GM10847 (cell line): ENCODE measurements around the gene SLC7A9.

Experiments
- POLR2A ChIP-seq: IDR thresholded peaks from 2 replicates; pipeline ENCODE4 v1.6.1; 2011; ENCODE audit not compliant: insufficient read length; ENCODE audit errors: extremely low read depth

Gene SLC7A9

DNA sequence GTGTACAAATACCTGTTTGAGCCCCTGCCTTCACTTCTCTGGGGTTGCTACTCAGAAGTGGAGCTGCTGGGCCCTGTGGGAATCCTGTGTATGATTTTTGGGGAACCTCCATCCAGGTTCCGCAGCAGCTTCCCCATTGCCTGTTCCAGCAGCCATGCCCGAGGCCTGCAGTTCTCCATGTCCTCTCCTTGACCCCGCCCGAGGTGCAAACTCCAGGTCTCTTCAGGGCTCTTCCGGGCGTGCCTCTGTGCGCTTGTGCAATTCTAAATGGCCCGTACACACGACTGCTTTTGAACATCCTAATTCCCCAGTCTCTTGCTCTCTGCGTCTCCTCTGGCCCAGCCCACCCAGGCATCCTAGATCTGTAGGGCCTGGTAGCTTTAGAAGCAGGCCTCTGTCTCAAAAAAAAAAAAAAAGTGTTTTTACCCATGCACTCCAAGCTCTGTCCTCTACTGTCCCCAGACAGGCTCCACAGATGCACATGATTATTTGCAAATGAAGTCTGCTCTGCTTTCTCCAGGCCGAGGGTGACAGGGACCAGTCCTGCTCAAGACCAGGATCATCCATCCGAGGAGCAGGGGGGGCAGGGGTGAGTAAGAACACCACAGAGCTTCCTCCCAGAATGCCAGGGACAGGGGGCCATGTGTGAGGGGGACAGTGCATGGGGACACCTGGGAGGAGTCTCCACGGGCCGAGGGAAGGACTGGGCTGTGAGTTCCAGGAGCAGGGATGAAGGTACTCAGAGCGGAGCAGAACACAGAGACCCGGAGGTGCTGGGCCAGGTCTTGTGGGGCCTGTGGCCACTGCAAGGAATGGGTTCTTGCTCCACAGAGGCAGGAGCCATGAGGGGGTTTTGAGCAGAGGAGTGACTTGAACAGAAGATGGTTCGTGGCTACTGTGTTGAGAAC lies 51.7 kb downstream of the SLC7A9 start:
- TF ChIP-seq POLR2A = no peak

DNA sequence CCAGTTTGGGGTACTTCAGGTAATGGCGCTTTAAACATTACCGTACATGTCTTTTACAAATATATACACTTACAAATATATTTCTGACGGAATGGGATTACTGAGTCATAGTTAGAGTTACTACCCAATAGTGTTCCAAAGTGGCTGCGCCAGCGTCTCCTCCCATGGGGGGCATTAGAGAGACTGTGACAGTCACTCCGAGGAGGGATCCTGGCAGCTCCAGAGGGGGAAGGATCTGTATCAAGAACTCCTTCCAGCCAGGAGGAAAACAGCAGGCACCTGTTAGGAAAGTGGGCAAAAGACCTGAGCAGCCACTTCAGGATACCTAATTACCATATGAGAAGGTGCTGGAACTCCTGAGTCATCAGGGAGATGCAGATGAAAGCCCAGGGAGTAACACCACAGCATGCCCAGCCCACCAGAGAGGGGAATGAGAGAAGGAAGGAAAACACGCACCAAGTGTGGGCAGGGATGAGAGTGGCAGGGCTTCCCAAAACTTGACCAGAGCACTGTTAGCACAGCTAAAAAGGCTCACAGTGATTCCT lies 52.9 kb downstream of the SLC7A9 start:
- TF ChIP-seq POLR2A = no peak

DNA sequence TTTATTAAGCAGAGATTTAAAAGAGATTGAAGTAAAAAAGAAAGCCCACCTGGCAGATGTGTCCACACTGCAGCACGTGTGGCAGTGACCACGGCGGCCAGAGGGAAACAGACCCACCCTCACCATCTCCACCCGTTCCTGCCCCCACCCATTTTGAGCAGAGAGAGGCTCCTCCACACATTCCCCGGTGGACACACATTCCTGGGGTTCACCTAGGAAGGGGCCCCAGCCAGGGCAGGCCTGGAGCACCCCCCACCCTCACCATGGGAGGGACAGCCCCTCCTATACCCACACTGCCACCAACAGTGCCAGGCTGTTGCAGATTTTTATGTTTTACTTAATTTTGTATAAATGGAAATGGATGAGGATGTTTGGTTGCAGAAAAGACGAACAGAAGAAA lies 54.9 kb downstream of the SLC7A9 start:
- TF ChIP-seq POLR2A = no peak

DNA sequence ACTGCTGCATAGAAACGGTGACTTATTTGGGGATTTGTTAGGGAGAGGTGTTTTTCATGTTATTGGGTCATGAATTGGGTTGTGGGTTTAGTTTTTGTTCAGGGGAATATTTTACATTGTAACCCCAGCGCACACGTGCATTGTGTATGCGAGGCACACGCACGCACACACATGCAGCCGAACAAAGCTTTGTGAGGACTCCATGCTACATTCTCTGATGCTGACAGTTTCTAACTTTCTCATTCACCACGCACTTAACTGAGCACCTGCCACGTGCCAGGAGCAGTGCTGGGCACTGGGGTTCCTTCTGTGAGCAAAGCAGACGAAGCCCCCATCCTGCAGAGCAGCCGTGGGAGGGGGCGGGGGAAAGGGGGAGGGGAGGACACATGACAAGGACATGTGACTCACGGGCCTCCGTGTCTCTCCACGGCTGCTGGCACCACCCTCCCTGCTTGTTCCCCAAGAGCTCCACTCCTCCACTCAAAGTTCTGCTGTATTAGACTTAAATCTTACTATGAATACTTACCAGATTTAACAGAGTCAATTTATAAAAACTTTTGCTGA lies 55.6 kb downstream of the SLC7A9 start:
- no peak for TF ChIP-seq POLR2A

DNA sequence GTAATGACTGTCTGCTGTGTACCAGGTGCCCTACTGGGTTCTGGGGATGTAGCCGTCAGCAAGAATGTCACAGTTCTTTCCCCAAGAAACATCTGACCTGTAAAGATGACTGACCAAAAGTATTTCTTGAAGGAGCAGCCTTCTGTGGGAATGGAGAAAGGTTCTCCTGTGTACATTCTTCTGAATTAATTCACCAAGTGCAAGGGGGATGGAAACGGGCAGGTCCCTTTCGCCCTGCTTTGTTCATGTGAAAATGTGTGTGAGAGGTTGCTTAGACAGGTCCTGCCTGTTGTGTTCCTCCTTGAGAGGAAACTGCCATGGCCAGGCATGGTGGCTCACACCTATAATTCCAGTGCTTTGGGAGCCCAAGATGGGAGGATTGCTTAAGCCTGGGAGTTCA lies 57.0 kb downstream of the SLC7A9 start:
- no peak for TF ChIP-seq POLR2A

DNA sequence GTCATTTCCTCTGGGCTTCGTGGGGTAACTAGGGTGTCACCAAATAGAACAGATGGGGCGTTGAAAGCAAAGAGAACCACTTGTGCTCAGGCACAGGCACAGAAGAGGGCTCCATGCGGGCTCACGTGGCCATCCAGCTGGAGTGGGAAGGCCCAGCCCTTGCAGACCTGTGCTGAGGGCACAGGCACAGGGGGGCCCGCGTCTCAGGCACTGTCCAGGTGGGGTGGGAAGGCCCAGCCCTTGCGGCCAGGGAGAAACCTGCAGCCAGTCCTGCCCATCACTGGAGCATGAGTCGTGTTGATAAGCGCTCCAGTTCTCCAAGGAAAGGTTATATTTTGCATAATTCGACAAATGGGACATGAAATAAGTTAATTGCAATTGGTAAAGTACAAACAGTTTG lies 57.5 kb downstream of the SLC7A9 start:
- TF ChIP-seq POLR2A = no peak

DNA sequence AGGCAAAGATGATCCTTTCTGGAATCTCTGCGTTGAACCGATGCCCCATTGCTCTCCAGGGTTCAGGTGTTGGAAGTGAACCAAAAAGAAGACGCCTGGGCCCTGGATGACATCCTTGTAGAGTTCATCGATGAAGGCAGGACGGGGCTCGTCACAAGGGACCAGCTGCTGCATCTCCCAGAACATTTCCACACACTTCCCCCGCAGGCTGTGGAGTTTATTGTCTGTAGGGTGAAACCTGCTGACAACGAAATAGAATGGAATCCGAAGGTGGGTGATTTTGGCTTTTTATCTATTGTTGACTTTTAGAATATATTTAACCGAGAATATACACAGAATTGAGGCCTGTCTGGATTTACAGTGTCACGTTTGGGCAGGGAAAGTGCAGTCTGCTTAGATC lies 58.4 kb downstream of the SLC7A9 start:
- no peak for TF ChIP-seq POLR2A

DNA sequence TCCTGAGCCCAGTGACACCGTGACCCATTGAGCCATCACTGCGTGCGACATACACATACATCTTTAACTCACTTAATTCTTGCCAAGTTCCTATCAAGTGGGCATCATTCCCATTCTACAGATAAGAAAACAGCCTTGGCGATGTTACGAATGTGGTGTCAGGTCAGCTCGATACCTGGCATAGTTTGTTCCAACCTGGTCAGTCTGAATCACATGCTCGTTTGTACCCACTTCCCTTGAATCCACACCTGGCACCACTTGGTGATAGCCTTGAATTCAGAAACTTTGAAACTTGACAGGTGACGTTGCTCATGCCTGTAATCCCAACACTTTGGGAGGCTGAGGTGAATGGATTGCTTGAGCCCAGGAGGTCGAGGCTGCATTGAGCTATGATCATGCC lies 59.1 kb downstream of the SLC7A9 start:
- TF ChIP-seq POLR2A = no peak

DNA sequence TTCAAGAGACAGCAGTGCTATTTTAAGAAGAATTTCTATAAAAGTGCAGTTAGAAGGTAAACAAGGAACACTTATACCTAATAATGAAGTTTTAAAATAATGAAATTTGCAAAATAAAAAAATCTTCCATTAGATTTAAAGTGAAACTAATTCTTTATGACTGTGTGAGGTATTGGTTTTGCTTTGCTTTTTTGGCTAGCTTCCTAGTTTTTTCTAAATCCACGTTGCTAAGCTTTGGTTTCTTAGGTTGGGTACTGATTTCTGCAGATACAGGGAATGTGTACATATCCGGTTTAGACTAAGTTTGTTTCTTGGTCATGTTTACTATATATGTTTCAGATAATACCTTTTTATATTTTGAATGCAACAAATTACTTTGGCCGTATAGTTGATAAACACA lies 59.8 kb downstream of the SLC7A9 start:
- no peak for TF ChIP-seq POLR2A

DNA sequence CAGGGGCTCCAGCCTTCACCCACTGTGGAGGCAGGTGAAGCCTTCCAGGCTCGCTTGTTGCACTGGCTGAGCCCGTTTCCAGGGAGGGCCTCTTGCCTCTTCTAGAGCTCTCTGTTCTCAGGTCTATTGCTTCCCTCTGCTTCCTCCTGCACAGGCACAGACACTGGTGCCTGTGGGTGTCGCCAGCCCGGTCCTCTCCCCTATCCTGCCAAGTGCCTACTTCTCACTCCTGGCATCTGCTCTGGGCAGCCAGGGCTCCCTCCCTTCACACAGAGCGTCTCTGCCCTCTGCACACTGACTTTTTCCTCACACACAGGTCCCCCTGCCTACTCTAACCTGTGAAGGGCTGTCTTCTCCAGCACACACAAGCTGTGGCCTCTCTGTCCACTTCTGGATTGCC lies 60.3 kb downstream of the SLC7A9 start:
- TF ChIP-seq POLR2A = no peak

DNA sequence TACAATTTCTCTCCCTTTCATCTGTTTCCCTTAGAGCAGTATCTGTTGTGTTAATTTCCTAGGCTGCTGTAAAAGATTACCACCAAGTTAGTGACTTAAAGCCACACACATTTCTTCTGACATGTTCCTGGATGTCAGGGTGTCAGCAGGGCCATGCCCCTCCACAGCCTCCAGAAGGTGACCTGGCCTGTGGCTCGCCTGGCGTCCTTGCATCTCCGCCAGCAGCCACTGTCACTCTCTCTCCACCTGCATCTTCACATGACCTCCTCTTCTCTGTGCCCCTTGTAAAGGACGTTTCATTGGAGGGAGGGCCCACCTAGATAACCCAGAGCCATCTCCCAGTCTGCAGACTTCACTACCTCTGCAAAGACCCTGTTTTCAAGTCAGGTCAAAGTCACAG lies 61.3 kb downstream of the SLC7A9 start:
- TF ChIP-seq POLR2A = no peak

DNA sequence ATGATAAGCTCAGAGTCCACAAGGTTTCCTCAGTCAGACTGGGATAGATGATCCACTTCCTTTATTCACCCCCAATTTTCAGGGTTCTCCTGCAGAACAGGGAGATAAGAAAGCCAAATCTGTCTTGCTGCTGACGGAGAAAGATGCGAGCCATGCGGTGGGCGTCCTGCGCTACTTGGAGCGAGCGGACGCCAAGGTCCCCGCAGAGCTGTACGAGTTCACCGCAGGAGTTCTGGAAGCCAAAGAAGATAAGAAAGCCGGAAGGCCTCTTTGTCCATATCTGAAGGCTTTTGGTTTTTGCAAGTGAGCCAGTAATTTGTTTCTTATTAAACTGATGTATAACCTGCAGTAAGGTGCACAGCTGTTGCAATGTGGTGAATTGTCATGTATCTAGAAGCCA lies 66.7 kb downstream of the SLC7A9 start:
- no peak for TF ChIP-seq POLR2A

DNA sequence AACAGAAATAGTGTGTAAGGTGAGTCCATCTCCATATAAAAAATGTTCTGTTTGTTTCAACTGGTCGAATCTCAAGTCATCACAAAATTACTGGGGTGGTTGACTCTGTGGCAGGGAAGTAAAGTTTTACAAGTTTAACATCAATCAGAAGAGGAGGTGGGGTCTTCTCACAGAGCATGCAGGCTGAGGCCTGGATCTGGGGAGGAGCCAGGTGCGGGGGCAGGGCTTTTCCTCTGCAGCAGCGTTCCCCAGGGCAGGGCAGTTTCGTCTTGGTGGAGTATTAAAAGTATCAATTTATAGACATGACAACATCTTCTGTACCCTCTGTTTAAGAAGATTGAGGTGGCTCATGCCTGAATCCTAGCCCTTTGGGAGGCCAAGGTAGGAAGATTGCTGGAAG lies 68.8 kb downstream of the SLC7A9 start:
- TF ChIP-seq POLR2A = no peak

DNA sequence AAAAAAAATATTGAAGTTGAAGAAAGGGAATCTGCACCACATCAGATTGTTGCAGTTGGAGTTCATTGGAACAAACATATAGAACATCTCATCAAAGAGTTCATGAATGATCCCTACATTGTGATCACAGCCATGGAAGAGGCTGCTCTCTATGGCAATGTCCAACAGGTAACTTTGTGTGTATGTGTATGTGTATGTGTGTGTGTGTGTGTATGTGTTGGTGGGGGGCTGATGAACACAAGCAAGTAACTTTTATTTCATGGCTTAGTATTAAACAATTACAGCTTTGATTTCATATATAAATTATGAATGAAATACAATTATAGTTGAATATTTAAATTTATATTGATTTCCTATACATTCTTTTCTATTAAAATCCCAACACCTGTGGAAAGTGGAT lies 69.4 kb downstream of the SLC7A9 start:
- TF ChIP-seq POLR2A = no peak

DNA sequence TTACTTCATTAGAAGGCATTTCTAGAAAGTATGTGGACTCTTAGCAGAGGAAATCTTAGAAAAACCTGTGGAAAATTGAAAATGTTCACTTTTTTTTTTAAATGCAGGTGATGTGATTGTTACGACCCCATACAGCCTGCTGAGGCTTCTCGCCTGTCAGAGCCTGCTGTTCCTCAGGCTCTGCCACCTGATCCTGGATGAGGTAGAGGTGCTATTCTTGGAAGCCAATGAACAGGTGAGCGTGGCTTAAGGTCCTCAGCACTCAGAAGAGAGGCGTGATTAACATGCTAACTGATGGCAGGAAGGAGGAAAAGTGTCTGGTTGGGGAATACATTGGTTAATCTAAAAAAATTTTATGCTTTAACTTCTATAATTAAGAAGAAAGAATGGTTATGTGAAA lies 71.4 kb downstream of the SLC7A9 start:
- no peak for TF ChIP-seq POLR2A

DNA sequence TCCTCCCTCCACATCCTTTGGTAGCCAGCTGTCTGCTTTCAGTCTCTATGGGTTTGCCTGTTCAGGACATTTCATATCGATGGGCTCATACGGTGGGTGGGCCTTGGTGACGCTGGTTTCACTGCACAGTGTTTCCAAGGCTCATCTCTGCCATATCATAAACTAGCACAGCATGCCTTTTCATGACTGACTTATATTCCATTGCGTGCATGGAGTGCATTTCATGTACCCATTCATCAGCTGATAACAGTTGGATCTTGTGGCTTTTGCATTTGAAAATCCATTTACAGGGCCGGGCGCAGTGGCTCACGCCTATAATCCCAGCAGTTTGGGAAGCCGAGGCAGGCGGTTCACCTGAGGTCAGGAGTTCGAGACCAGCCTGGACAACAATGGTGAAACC lies 80.1 kb downstream of the SLC7A9 start:
- no peak for TF ChIP-seq POLR2A
